Fibroblast of mammary gland (primary cell): ENCODE data around the gene DST.
A peak's percentile ranks its signal among the peaks of the same experiment; 100 is the strongest.

ENCODE experiments used
- DNase-seq: peaks from one replicate; pipeline ENCODE4 v3.0.0-alpha.2; 2010; ENCODE audit warnings: low read depth
- H3K4me3 ChIP-seq: 2 replicates; pipeline ENCODE4 v1.5.1; 2011; ENCODE audit warnings: low read depth, mild to moderate bottlenecking, low read length, moderate library complexity; ENCODE audit not compliant: control insufficient read depth
- CTCF ChIP-seq: conservative IDR thresholded peaks from 2 replicates; pipeline ENCODE4 v1.5.1; 2011; ENCODE audit warnings: low read depth, low read length, inconsistent platforms; ENCODE audit not compliant: control insufficient read depth, insufficient read depth

The DST gene

GRCh38 chr6:56517155-56517745 is 125.4 kb downstream of the DST start:
- TF ChIP-seq CTCF, result no peak
- no peak overlapping the region for H3K4me3 ChIP-seq
- peak; percentile 81 for DNase-seq

GRCh38 chr6:56516003-56516402 is 126.7 kb downstream of the DST start:
- DNase-seq, result no peak
- H3K4me3 ChIP-seq, result no peak overlapping the region
- TF ChIP-seq CTCF, result no peak

- no peak for TF ChIP-seq CTCF
- DNase-seq, result no peak
- no peak overlapping the region for H3K4me3 ChIP-seq
Observed at GRCh38 chr6:56515081-56515905, 127.4 kb downstream of the DST start.

GRCh38 chr6:56514395-56514794 is 128.3 kb downstream of the DST start:
- no peak for TF ChIP-seq CTCF
- DNase-seq, result no peak
- no peak overlapping the region for H3K4me3 ChIP-seq

GRCh38 chr6:56513631-56514030 is 129.1 kb downstream of the DST start:
- no peak overlapping the region for H3K4me3 ChIP-seq
- no peak for TF ChIP-seq CTCF
- DNase-seq, result no peak

GRCh38 chr6:56511591-56511990 is 131.1 kb downstream of the DST start:
- H3K4me3 ChIP-seq, result no peak overlapping the region
- TF ChIP-seq CTCF, result no peak
- no peak for DNase-seq

- TF ChIP-seq CTCF, result no peak
- DNase-seq, result no peak
- no peak overlapping the region for H3K4me3 ChIP-seq
Observed at GRCh38 chr6:56510984-56511531, 131.6 kb downstream of the DST start.
